Activated naive CD4-positive, alpha-beta T cell treated with anti-CD3 and anti-CD28 coated beads for 36 hours (primary cell): ENCODE results near the gene NR2E1. TPM values are rescaled to one million over a fixed set of nuclear protein-coding genes. Genes with fewer than 3 reads are reported as not detected.

Source experiments
- CTCF ChIA-PET: fragments of 350-600 bp; sonication (Branson Sonifier 250); formaldehyde crosslinking; loops from one replicate; lab custom pipeline; 2021; ENCODE audit warnings: antibody characterized with exemption; lab: Charles Lee
- DNase-seq: peaks from one replicate; pipeline ENCODE4 v3.0.0-alpha.2; 2020
- H3K27ac Mint-ChIP-seq: one replicate; pipeline ENCODE4 v1.8.0; 2021; ENCODE audit warnings: mild to moderate bottlenecking, mixed read lengths
- H3K27me3 Mint-ChIP-seq: one replicate; pipeline ENCODE4 v1.8.0; 2021; ENCODE audit warnings: low read depth, mixed read lengths
- H3K36me3 Mint-ChIP-seq: one replicate; pipeline ENCODE4 v1.8.0; 2021; ENCODE audit warnings: low read depth, mixed read lengths
- H3K4me1 Mint-ChIP-seq: one replicate; pipeline ENCODE4 v1.8.0; 2021; ENCODE audit warnings: low read depth, mixed read lengths
- H3K4me3 Mint-ChIP-seq: one replicate; pipeline ENCODE4 v1.8.0; 2021; ENCODE audit warnings: mild to moderate bottlenecking, moderate library complexity, mixed read lengths
- H3K9me3 Mint-ChIP-seq: one replicate; pipeline ENCODE4 v1.8.0; 2021; ENCODE audit warnings: mixed read lengths
- intact Hi-C: fragments of 100-400 bp; cut with micrococcal nuclease; formaldehyde crosslinking; loops from one replicate; pipeline ENCODE4 v1.15.1; 2023
- total RNA-seq, 2 experiments: library from RNA; stranded (reverse); gene quantifications; one replicate each; pipeline ENCODE4 v1.2.3, GENCODE V29; 2021

NR2E1 gene
- total RNA-seq, 2 experiments from 2014 or later = not detected

DNA sequence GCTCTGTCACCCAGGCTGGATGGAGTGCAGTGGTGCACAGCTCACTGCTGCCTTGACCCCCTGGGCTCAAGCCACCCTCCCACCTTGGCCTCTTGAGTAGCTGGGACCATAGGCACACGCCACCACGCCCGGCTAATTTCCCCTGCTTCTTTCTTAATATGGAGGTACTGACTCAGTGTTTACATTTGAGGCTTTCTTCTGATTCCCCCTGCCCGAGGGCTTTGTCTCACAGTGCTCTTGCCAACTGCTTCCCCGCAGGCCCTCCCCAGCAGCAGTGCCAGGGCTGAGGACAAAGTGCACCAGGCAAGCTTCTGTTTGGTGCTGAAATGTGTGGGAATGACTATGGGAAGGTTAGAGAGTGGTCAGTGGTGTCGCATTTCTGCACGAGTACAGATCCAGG is 34.8 kb downstream of the NR2E1 start:
- no peaks in the 10 kb centered on the region for H3K4me1 Mint-ChIP-seq
- H3K36me3 Mint-ChIP-seq = peaks cover 3% of the 10 kb centered on the region
- intact Hi-C loops = no loop called here
- no peaks in the 10 kb centered on the region for H3K27me3 Mint-ChIP-seq
- no peak for DNase-seq
- H3K9me3 Mint-ChIP-seq = no peaks in the 10 kb centered on the region
- CTCF ChIA-PET = interaction anchor here (0.6 kb wide), 1 partner anchor 20 kb away, joined by 3 read pairs; no protein-coding TSS in a partner anchor
- no peak overlapping the region for H3K4me3 Mint-ChIP-seq
- H3K27ac Mint-ChIP-seq = no peak overlapping the region

DNA sequence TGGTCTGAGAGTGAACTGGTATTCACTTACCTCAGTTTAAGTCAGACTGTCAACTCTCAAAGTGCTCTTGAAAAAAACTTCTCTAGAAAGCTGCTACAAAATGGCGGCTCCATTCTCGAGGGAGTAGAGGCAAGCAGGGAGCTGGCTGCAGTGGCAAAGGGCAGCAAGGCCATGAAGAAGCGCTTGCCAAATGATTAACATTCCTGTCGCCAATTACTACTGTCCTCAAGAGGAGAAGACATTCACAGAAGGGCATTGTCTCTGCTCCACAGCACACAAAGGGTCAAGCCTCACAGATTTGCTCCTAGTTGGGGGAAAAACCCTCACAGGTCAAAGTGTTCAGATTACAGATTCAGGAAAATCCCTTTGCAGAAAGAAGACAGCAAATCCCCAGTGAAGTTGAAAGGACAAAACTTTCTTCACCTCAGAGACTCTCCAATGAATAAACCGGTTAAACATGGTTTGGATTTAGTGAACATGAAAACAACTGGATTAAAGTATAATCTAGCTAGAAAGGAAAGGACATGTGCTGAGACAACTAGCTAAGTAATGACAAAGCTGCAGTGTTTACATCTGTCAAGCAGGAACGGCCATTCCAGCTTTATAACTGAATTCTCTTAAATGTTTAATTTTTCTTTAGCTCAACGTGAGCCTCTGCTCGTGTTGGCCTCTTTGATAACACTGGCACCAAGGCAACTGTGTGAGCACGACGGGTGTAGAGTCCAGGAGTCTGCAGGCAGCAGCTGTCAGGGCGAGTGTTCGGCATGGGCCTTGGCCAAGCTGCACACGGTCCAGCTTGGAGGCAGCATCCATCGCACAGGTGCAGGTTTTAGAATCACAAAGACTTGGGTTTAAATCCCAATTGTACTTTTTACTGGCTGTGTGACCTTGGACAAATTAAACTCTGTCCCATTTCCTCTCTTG is 37.6 kb downstream of the NR2E1 start:
- Mint-ChIP-seq H3K27ac (no peak overlapping the region), H3K4me3 (no peak overlapping the region), H3K27me3 (no peaks in the 10 kb centered on the region), H3K9me3 (no peaks in the 10 kb centered on the region), H3K36me3 (peaks cover 9% of the 10 kb centered on the region), H3K4me1 (peaks cover 3% of the 10 kb centered on the region)
- DNase-seq = no peak
- intact Hi-C loops = no loop called here
- CTCF ChIA-PET = interaction anchor here (0.5 kb wide), 1 partner anchor 83 kb away, joined by 4 read pairs; no protein-coding TSS in a partner anchor

DNA sequence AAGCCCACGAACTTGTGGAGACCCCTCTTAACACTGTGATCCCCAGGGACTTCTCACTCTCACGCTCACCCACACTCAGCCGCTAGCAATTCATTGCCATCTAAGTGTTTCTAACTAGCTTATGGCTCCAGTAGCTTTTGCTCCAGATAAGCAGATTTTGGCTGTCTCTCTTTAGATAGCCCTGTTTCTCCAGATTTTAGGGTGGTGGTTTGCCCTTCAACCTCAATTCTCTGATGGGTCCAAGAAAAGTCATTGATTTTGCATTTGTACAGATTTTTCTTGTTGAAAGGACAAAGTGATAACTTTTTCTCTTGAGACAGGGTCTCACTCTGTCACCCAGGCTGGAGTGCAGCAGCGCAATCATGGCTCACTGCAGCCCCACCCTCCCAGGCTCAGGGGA is 41.2 kb downstream of the NR2E1 start:
- H3K27ac Mint-ChIP-seq = no peak overlapping the region
- no peaks in the 10 kb centered on the region for H3K9me3 Mint-ChIP-seq
- CTCF ChIA-PET = interaction anchor here (0.6 to 1.3 kb wide), 2 partner anchors 148 to 285 kb away, joined by 3 read pairs; no protein-coding TSS in a partner anchor
- H3K27me3 Mint-ChIP-seq = no peaks in the 10 kb centered on the region
- intact Hi-C loops = no loop called here
- peaks cover 9% of the 10 kb centered on the region for H3K36me3 Mint-ChIP-seq
- no peak for DNase-seq
- peaks cover 3% of the 10 kb centered on the region for H3K4me1 Mint-ChIP-seq
- no peak overlapping the region for H3K4me3 Mint-ChIP-seq

GRCh38 chr6:108209738-108210137 is 43.9 kb downstream of the NR2E1 start:
- Mint-ChIP-seq H3K4me1 (peaks cover 3% of the 10 kb centered on the region), H3K36me3 (peaks cover 9% of the 10 kb centered on the region), H3K27ac (no peak overlapping the region), H3K27me3 (no peaks in the 10 kb centered on the region), H3K4me3 (no peak overlapping the region), H3K9me3 (no peaks in the 10 kb centered on the region)
- DNase-seq = no peak
- CTCF ChIA-PET = no interaction called here
- intact Hi-C loops = no loop called here

DNA sequence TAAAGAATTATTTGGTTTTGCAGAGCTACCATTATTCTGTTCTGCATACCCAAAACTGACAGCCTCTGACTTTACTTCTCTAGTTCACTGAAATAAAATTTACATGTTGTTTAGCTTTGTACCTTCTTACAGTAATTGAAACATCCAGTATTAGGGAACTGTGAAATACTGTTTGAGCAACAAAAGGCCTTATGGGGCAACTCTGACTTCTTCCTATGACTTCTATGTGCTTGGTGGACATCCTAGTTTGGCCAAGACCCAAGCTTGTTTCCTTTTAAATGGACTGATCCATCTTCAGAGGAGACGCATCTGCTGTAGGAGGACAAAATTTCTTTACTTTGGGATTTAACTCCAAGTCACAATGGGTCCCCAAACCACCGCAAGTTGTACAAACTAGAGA is 44.7 kb downstream of the NR2E1 start:
- peaks cover 10% of the 10 kb centered on the region for H3K36me3 Mint-ChIP-seq
- no peaks in the 10 kb centered on the region for H3K9me3 Mint-ChIP-seq
- intact Hi-C loops = no loop called here
- CTCF ChIA-PET = no interaction called here
- H3K4me1 Mint-ChIP-seq = peaks cover 3% of the 10 kb centered on the region
- DNase-seq = no peak
- H3K4me3 Mint-ChIP-seq = no peak overlapping the region
- no peak overlapping the region for H3K27ac Mint-ChIP-seq
- H3K27me3 Mint-ChIP-seq = no peaks in the 10 kb centered on the region

DNA sequence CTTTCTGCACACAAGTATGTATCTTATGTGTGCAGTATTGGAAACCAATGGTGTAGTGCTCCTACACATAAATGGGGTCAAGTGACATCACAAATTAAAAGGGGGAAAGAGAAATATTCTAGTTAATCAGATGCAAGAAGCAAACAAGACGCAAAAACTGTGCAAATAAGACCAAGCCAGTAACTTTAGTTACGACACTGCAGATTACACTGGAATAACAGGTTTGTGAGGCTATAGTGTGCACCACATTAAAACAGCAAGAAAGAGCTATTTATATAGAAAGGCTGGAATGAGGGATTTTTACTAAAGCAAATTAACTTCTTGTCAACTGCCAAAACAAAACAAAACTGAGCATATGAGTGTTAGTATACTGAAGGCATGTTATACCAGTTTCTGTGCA is 45.8 kb downstream of the NR2E1 start:
- Mint-ChIP-seq H3K27ac (no peak overlapping the region), H3K27me3 (no peaks in the 10 kb centered on the region), H3K9me3 (no peaks in the 10 kb centered on the region), H3K4me3 (no peak overlapping the region), H3K4me1 (no peaks in the 10 kb centered on the region), H3K36me3 (peaks cover 10% of the 10 kb centered on the region)
- intact Hi-C loops = no loop called here
- CTCF ChIA-PET = no interaction called here
- DNase-seq = no peak

DNA sequence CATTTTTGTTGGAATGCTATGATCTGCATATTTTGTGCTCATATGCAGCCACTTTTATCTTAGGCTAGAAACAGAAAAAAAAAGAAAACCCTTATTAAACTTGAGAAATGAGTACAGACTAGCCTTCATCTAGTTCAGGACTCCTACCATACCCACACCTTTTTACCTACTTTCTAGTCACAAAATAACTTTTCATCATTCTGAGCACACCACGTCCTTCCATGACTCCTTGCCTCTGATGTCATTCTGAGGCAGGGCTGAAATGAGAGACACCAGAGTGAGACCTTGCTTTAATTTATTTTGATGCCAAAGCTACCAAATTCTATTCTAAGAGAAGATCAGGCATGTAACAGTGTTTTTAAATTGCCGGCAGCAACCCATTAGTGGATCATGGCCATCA is 56.2 kb downstream of the NR2E1 start:
- DNase-seq = no peak
- intact Hi-C loops = no loop called here
- Mint-ChIP-seq H3K4me3 (no peak overlapping the region), H3K9me3 (no peaks in the 10 kb centered on the region), H3K4me1 (peaks cover 6% of the 10 kb centered on the region), H3K36me3 (peaks cover 12% of the 10 kb centered on the region), H3K27ac (no peak overlapping the region), H3K27me3 (no peaks in the 10 kb centered on the region)
- CTCF ChIA-PET = no interaction called here

- intact Hi-C loops = no loop called here
- Mint-ChIP-seq H3K36me3 (peaks cover 12% of the 10 kb centered on the region), H3K4me3 (no peak overlapping the region), H3K27ac (no peak overlapping the region), H3K9me3 (no peaks in the 10 kb centered on the region), H3K4me1 (peaks cover 8% of the 10 kb centered on the region), H3K27me3 (no peaks in the 10 kb centered on the region)
- no peak for DNase-seq
- CTCF ChIA-PET = interaction anchor here (0.7 kb wide), 1 partner anchor 52 kb away, joined by 3 read pairs; no protein-coding TSS in a partner anchor
Measured at GRCh38 chr6:108222504-108222903, 56.7 kb downstream of the NR2E1 start.

DNA sequence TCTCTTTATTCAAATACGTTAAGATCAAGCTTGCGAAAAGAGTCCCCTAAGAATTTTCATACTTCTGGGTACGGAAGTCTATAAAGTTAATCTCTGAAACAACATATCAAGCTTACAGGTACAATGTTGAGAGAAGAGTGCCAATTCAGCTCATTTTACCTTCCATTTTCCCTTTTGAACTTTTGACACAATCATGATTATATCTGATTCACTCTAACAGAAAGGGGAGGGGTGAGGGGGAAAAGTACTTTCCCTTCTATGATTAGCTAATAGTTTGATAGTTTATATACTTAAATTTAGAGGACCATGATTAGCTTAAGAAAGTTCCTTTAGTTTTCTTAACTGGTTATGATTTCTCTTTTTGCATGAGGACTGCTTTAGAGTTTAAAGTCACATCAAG is 61.5 kb downstream of the NR2E1 start:
- intact Hi-C loops = no loop called here

GRCh38 chr6:108228416-108228815 is 62.6 kb downstream of the NR2E1 start:
- CTCF ChIA-PET = interaction anchor here (0.6 kb wide), 2 partner anchors 24 to 78 kb away, joined by 3 to 4 read pairs; no protein-coding TSS in a partner anchor
- Mint-ChIP-seq H3K4me3 (no peak overlapping the region), H3K36me3 (peaks cover 4% of the 10 kb centered on the region), H3K27ac (no peak overlapping the region), H3K9me3 (no peaks in the 10 kb centered on the region), H3K4me1 (peaks cover 12% of the 10 kb centered on the region), H3K27me3 (no peaks in the 10 kb centered on the region)
- intact Hi-C loops = no loop called here
- no peak for DNase-seq

More for the DNA sequence above, 61.5 kb downstream of the NR2E1 start:
- H3K9me3 Mint-ChIP-seq = no peaks in the 10 kb centered on the region
- peaks cover 6% of the 10 kb centered on the region for H3K36me3 Mint-ChIP-seq
- H3K4me1 Mint-ChIP-seq = peaks cover 15% of the 10 kb centered on the region
- H3K4me3 Mint-ChIP-seq = no peak overlapping the region
- no peak for DNase-seq
- H3K27ac Mint-ChIP-seq = no peak overlapping the region
- H3K27me3 Mint-ChIP-seq = no peaks in the 10 kb centered on the region
- CTCF ChIA-PET = interaction anchor here (0.7 kb wide), 1 partner anchor 654 kb away, joined by 3 read pairs; no protein-coding TSS in a partner anchor

DNA sequence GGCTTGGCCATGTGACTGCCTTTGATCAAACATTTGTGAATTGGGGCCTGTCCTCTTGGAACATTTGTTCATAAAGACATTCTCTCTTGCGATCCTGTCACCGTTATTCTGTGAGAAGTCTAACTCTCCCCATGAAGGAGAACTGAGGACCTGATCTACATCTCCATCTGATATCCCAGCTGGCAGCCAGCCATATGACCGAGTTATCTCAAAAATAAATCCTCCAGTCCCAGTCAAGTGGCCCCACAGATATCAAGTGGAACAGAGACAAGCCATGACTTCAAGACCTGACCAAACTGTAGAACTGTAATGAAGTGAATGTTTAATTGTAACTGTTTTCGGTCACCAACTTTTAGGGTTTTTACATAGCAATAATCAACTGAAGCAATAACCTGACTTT is 69.3 kb downstream of the NR2E1 start:
- Mint-ChIP-seq H3K4me3 (no peak overlapping the region), H3K27me3 (no peaks in the 10 kb centered on the region), H3K36me3 (peaks cover 19% of the 10 kb centered on the region), H3K27ac (no peak overlapping the region), H3K4me1 (peaks cover 8% of the 10 kb centered on the region), H3K9me3 (no peaks in the 10 kb centered on the region)
- CTCF ChIA-PET = no interaction called here
- intact Hi-C loops = no loop called here
- DNase-seq = no peak

GRCh38 chr6:108236791-108237190 is 71.0 kb downstream of the NR2E1 start:
- no peaks in the 10 kb centered on the region for H3K9me3 Mint-ChIP-seq
- H3K27me3 Mint-ChIP-seq = no peaks in the 10 kb centered on the region
- CTCF ChIA-PET = interaction anchor here (1.4 kb wide), 1 partner anchor 255 kb away, joined by 4 read pairs; no protein-coding TSS in a partner anchor
- H3K27ac Mint-ChIP-seq = no peak overlapping the region
- DNase-seq = no peak
- peaks cover 10% of the 10 kb centered on the region for H3K4me1 Mint-ChIP-seq
- intact Hi-C loops = no loop called here
- peaks cover 31% of the 10 kb centered on the region for H3K36me3 Mint-ChIP-seq
- no peak overlapping the region for H3K4me3 Mint-ChIP-seq

DNA sequence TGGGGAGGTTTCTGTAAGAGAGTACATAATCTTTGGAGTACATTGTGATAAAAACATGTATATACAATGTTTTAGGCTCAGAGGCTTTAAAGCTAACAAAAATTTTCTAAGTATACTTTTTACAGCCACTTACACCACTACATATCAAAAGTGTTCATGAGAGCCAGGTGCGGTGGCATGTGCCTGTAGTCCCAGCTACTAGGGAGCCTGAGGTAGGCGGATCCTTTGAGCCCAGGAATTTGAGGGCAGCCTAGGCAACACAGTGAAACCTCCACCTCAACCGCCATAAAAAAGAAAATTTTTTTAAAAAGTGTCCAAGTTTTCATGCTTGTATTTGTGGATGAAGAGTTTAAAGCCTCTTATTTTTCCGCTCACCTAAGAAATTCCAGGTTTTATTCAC is 72.5 kb downstream of the NR2E1 start:
- CTCF ChIA-PET = no interaction called here
- no peaks in the 10 kb centered on the region for H3K27me3 Mint-ChIP-seq
- peaks cover 44% of the 10 kb centered on the region for H3K36me3 Mint-ChIP-seq
- no peak overlapping the region for H3K27ac Mint-ChIP-seq
- no peak overlapping the region for H3K4me3 Mint-ChIP-seq
- peaks cover 7% of the 10 kb centered on the region for H3K9me3 Mint-ChIP-seq
- DNase-seq = no peak
- intact Hi-C loops = no loop called here
- H3K4me1 Mint-ChIP-seq = peaks cover 18% of the 10 kb centered on the region
